Ovary (tissue), 3 donors: ENCODE data around the gene GALNT8.

Source experiments
- CTCF ChIP-seq, 3 donors: fragments of 450-650 bp in 2 of 3; fragments of 200-600 bp in 1 of 3; IDR thresholded peaks; one replicate each; pipeline versions ENCODE4 v1.5.1 to v1.8.0; 2016 to 2022; ENCODE audit warnings: antibody characterized with exemption in 3 of 3, mild to moderate bottlenecking in 1 of 3
- EP300 ChIP-seq: sonication (generic); formaldehyde crosslinking; IDR thresholded peaks from one replicate; pipeline ENCODE4 v1.6.1; 2017; ENCODE audit warnings: antibody characterized with exemption
- POLR2A ChIP-seq: fragments of 450-650 bp; IDR thresholded peaks from one replicate; pipeline ENCODE4 v1.6.1; 2017; ENCODE audit warnings: antibody characterized with exemption, mild to moderate bottlenecking, moderate library complexity
- donor health status: DM: no; HTN: no; CAD: no.

GRCh38 chr12:4771172-4771959, 51.2 kb downstream of the GALNT8 start:
- TF ChIP-seq CTCF (IDR thresholded peaks at IDR 0.05) (no peak), POLR2A (no peak), EP300 (no peak)
